Head of caudate nucleus (tissue), 42 donors: ENCODE results near the gene GAMT.

ENCODE experiments used
- DNase-seq, 42 donors: peaks; one replicate each; pipeline versions ENCODE4 v3.0.0 to v3.0.0-alpha.2; 2020 to 2021; ENCODE audit warnings: mixed read lengths in 7 of 42
- intact Hi-C: fragments of 100-400 bp; cut with DNase I; formaldehyde crosslinking; loops from one replicate; pipeline ENCODE4 v1.15.0; 2022

GAMT gene

DNA sequence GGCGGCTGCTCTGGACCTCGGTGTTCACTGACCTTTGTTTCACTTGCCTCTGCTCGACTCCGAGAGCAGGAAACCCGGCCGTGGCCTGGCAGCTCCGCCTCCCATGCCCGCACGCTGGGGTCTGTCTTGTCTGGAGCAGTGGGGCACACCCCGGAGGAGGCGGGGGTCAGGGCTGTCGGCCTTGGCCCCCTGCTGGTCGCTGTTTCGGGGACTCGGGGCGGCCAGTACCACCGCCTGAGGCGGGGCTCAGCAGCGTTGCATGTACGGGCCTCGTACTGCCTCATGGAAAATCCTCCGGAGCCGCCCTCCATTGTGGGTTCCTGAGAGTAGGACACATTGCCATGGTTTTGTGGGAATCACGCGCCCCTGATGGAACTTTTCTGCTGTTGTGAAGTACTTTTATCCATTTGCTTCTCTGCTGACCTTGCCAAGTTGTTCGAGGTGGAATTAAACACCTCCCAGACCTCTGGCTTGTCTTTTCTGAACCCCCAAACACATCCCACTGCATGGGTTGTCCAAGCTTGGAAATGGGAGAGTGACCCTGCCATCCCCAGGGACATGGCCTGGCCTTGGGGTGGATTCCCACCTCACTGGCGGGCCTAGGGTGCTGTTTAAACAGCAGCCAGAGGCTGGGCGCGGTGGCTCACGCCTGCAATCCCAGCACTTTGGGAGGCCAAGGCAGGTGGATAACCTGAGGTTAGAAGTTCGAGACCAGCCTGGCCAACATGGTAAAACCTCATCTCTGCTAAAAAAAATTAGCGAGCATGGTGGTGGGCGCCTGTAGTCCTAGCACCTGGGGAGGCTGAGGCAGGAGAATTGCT, 23.2 kb downstream of the GAMT start:
- intact Hi-C loops: no loop called here
- no peak for DNase-seq

DNA sequence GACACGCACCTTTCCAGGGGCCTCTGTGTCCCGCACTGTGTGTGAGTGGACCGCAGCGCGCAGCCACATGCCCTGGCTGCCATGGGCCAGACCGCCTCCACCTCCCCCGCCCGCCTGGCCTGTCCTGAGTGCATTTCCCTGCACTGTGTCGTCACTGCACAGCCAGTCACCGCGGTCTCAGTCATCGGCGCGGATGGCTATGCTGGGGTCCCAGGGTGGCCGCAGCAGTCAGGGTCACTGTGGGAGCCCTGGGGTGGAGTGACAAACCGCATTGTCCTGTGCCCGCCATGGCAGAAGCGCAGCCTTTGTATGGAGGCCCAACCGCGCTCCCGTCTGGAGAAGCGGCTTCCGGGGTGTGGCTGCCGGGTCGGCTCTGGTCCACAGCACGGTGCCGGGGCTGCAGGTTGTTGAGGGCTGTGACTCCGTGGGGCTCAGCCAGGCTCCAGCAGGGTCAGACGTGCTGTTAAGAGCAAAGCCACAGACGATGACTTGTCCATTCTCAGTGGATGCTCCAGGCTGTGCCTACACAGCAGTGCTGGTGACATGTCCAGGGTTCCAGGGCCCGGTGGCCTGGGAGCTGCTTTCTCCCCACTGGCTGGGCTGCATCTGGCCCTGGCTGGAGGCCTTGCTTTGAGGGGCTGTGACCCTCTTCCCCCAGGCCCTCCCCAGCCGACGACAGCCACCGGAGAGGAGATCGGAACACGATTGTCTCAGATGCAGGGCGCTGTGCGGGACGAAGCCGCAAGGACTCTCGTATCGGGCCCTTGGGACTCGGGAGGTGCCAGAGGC, 24.0 kb downstream of the GAMT start:
- no peak for DNase-seq
- intact Hi-C loops: no loop called here

DNA sequence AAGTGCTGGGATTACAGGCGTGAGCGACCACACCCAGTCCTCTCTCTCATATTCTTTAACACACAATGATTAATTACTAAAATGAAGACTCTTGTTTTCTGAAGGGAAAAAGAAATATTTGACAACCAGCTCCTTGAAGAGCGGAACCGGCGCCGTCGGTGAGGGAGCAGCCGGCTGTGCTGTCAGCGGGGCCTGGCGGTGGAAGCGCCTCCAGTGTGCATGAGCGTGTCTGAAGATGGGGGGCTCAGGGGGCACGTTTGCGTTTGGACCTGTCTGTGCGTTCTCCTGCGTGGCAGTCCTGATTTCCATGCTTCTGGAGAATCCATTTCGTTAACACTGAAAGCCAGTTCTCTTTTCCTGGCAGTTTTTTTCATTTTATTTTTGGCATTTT, 24.9 kb downstream of the GAMT start:
- intact Hi-C loops: no loop called here
- no peak for DNase-seq

DNA sequence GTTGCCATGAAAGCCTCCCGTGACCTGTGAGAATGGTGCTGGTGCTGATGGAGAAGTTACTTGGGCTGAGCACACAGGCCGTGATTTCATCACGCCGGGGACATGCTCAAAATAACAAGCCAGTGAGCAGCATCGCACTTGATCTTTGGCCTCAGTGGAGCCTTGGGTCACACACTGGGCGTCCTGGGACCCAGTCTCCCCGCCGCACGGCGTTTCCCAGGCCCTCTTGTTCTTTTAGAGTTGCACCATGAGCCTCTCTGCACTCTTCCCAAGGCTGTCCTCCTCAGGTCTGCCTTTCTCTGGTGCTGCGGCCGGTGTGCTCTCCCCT, 27.1 kb downstream of the GAMT start:
- no peak for DNase-seq
- intact Hi-C loops: no loop called here

DNA sequence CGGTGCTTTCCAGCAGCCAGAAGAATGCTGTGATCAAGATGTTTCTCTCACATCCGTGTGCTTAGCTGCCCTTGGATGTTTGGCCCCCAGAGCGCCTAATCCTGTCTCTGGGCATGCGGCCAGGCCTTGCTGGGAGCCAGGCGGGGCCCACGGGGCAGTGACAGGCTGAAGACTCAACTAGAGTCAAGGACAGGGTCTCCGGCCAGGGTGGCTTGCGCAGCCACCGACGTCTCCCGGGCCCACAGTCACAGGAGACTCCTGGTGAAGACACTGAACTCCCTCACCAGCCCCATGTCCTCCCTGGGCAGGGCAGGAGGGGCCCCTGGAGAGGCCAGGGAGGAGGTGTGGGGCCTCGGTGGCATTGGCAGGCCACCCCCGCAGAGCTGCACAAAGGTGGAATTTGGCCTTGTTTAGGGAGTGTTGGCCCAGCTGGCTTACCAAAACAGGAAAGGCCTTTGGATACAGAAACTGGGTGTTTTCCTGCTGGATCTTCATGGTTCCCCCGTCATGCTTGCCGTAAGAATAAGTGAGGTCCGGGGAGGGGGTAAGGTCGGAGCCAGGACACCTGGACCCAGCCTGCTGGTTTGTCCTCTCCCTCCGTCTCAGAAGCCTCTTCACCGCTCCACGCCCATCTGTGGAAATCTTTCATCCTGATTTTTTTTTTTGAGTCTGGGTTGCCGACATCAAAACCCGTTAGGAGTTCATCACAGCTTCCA, 27.6 kb downstream of the GAMT start:
- intact Hi-C loops: no loop called here
- peak in 27 of 42 donors; percentile 34 to 85 (median 65) for DNase-seq

DNA sequence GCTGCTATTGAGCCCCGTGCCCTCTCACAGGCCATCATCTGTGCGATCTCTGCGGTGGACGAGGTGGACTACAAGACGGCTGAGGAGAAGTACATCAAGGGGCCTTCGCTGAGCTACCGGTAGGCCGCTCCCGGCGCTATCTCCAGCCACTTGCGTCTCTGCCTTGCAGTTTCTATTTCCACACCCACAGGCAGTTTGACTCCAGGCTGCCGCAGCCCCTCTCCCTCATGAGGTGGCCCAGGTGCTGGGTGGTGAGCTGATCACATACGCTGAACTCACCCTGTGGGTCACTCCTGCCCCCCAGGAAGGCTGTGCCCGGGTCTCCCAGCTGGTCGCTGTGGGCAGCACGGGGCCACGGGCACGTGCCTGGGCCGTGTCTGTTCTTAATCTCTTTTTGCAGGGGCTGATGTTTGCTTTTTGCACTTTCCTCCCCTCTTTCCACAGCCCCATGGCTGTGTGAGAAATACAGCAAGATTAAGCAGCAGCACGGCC, 28.3 kb downstream of the GAMT start:
- DNase-seq: no peak
- intact Hi-C loops: no loop called here

DNA sequence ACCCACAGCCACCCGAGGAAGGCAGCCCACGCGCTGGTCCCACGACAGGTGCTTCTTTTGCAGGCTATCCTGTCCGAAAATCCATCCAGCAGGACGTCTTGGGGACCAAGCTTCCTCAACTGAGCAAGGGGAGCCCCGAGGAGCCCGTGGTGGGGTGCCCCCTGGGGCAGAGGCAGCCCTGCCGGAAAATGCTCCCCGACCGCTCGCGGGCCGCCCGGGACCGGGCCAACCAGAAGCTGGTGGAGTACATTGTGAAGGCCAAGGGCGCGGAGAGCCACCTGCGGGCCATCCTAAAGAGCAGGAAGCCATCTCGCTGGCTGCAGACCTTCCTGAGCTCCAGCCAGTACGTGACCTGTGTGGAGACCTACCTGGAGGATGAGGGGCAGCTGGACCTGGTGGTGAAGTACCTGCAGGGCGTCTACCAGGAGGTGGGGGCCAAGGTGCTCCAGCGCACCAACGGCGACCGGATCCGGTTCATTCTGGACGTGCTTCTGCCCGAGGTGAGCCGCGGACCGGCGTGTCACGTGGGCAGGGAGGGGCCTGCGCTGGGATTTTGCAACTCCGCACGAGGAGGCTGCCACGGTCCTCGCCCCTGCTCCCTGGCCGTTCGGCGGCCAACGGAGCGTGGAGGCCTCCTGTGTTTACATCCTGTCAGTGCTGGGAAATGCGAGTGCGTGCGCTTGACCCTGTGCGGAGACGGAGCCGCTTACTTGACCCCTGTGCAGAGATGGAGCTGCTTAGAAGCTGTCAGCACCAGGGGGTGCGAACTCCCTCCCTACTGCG, 30.6 kb downstream of the GAMT start:
- intact Hi-C loops: no loop called here
- DNase-seq: no peak

DNA sequence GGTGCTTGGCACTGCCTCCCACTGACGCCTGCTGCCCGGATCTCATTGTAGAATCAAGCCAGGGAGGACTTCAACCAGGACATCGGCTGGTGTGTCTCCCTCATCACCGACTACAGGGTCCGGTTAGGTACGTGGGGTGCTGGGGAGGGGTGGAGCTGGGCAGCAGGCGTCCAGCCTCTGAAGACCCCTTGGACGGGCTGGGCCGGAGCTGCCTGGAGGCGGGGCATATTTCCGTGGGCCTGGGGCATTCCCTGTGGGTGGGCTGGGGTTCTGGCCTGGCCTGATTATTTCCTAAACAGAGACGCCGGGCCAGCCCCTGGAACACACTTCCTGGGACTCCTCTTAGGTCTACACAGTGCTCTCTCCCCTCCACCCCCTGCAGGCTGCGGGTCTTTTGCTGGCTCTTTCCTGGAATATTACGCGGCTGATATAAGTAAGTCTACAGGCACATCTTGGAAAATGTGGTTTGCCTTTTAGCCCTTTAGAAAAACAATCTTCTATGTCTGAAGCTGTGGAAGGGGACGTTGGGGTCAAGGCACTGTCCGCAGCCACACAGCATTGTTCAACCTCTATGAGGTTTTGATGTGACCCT, 32.0 kb downstream of the GAMT start:
- DNase-seq: no peak
- intact Hi-C loops: no loop called here

DNA sequence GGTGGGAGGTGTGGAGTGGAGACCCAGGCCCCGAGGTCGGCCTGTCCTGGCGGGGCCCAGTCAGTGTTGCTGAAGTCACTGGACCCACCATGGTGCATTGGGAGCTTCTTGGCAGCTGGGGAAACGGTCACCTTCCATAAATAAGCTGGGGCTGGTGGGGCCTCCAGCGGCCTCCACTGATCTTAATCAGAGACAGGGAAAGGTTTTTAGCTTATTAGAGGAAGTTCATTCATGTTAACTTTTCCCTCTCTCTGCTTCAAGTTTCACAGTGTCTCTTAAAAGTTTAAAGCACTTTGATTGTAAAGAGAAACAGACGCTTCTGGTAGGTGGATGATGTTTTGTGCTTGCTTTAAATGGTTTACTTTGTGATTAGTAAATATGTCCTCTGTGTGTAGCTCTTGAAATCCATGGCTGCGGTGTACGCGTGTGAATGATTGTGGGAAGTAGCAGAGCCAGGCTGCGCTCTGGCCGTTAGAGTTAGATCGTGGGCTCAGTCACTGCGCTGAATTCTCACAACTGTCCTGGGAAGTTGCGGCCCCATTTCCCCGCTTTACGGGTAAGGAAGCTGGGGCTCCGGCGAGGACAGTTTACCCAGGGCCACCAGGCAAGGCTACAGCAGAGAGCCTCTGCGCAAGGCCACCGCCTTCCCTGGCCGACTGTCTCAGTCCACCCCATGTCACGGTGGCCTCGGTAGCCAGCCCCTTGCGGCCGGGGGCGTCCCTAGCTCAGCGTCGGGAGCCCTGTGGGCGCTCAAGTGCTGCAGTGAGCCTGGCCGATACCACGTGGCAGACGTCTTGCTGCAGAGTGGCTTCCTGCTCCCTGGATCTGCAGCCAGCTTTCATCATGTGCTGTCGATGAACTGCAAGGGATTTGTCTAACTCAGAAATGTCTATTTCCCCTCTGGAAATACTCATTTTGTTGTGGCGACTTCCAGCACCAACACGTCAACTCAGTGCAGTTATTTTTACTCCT, 34.2 kb downstream of the GAMT start:
- intact Hi-C loops: no loop called here

DNA sequence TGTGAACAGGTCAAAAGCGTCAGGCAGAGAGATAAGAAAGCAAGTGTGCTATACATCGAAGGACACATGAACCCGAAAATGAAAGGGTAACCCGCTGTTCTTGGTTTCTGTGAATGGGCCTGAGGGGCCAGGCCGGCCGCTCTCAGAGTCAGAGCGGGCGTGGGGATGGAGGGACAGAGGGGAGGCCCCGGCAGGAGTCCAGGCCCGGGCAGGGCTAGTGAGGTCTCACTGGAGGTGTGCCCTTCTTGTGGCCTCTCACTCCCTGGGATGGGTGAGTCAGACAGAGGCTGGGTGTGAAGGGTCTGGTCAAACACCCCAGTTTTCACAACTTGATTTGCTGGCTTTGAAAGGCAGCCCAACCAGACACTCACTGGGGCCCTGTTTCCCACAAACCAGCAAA, 35.0 kb downstream of the GAMT start:
- no peak for DNase-seq
- intact Hi-C loops: no loop called here

More for the DNA sequence above, 34.2 kb downstream of the GAMT start:
- DNase-seq: peak in 1 of 42 donors; percentile 22

DNA sequence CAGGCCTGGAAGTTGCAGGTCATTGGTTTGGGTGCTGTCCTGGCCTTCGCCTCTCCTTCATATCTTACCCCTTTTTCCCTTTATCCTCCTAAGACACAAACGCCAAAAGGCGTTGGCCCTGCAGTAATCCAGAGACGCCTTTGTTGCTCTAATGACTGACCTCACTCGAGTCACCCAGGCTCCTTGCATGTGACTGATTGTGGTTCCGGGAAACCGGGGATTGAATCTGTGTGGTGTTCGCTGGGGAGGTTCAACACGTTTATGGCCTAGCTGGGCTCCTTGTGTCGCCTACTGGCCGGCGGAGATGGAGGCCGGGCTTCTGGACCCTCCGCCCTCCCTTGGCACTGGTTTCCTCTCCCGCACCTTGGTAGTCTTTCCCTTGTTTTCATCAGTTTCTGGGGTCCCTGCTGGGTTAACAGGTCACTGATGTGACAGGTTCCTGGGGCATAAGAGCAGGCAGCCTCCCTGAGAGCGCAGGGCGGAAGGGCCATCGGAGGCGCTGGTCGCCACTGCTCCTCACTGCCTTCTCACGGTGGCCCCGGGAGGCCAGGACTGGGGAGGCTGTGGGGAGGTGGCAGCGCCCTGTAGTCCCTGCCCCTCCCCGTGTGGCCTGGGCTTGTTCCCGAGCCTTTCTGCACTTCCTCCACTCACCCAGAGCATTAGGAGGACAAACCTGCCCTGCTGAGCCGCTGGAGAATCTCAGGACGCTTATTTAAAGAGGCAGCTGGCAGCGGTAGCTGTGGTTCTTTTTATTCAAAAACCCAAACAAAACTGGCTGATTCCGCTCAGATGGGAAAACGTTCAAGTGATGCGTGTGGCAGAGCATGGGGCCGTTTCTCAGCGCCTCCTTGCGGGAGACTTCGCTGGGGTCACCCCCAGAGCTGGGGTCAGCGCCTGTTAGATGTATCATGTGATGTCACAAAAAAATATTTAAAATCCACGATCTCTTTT, 35.7 kb downstream of the GAMT start:
- DNase-seq: peak in 1 of 42 donors; percentile 61
- intact Hi-C loops: no loop called here

DNA sequence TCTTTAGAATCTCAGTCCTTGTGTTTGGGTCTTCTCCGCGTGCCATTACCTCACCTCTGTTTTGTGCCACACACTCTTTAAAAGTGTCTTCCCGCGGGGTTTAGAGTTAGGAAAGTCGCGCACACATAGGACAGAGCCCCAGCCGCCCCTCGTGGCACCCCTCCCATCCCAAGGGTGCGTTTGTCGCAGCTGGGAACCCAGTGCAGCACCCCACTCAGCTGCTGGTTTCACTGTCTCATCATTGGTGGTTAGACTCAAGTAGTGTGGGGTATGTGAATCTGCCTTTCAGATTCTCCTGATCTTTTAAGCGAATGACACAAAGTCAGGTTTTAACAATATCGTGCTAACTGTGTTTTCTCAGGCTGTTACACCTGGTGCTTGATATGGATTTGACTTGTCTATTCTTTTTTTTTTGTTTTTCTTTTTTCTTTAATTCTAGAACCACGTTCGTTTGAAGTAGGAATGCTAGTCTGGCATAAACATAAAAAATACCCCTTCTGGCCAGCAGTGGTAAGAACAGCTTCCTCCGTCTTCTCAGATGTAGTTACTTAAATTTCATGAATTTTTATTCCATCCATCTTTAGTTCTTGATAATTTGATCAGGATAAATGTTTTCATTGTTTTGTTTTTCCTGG, 37.2 kb downstream of the GAMT start:
- no peak for DNase-seq
- intact Hi-C loops: loop anchor here (5.0 kb wide), 1 partner anchor 87 kb away; the partner anchor contains the start of gene FAM174C

DNA sequence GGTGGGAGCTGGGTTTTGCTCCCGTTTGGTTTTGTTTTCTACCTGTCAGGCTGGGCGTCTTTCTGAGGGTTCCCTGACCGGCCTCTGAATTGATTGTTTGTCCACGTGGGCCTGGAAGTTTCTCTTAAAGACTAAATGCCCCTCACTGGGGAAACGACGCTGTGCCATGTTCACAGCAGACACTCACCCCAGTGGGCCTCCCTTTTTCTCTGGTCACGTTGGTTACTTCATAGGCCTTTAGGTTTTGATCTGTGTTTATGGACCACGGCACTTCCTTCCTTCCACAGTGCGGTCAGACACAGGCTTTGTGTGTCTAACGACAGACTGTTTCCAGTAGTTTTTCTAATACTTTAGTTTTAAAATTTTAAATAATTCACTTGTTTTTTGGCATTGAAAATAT, 37.7 kb downstream of the GAMT start:
- DNase-seq: no peak

DNA sequence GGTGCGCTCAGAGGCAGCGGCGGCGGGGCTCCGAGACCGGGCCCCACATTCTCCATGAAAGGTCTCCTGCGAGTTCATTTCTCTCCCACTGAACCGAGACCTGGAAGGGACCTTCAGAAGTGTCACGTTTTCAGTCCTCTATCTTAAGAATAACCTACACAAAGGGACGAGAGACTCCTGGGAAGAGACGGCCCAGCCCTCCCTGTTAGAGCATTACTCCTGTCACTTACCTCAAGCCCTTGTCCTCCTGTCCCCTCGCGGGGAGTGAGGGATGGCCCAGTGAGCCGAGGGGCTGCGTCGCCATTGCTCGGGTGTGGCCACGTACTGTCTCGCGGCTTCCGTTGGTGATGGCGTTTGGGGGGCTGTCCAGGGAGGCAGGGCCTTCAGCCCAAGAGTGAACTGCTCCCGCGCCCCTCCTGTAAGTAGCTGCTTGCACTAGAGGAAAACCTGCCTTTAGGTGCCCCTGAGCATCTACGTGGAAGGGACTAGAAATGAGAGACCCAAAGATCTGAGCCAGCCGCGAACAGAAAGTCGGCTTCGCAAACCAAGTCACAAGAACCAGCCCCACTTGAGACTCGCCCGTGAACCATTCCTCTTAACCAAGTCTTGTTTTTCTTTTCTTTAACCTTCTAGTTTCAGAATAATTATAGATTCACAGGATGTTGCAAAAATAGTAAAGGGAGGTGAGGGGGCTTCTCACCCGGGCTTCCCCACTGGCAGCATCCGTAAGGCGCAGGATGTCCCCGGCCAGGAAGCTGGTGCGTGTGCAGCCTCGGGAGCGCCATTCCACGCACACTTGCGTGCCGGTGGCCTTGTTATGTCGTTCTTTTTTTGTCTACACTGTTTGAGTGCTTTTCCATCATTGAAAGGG, 38.7 kb downstream of the GAMT start:
- intact Hi-C loops: loop anchor here (5.0 kb wide), 1 partner anchor 85 kb away; the partner anchor contains the start of gene FAM174C
- DNase-seq: no peak

More for the DNA sequence above, 37.7 kb downstream of the GAMT start:
- intact Hi-C loops: loop anchor here (5.0 kb wide), 1 partner anchor 86 kb away; the partner anchor contains the start of gene FAM174C
